Omental fat pad (tissue), 4 donors: ENCODE measurements around the gene MYBBP1A. TPM values are rescaled to one million over a fixed set of nuclear protein-coding genes. Genes with fewer than 3 reads are reported as not detected.
A peak's percentile ranks its signal among the peaks of the same experiment; 100 is the strongest.
"Not testable (repeated sequence)": the region's sequence is repeated elsewhere in the genome, so short reads cannot be mapped to it uniquely, and the experiment has no call there.

Experiments used
- ATAC-seq: fragments of 150-250 bp; one replicate; pipeline ENCODE4 v1.9.1; 2016; ENCODE audit warnings: mild to moderate bottlenecking, moderate library complexity; ENCODE audit not compliant: low FRiP score
- DNase-seq: peaks from one replicate; pipeline ENCODE4 v3.0.0-alpha.2; 2019; ENCODE audit warnings: low spot score
- total RNA-seq, 4 donors: library from RNA; depleted of rRNA; stranded (reverse); fragments of >200 nt; gene quantifications; one replicate each; pipeline ENCODE4 v1.1.0, GENCODE V29; 2016
- TF ChIP-seq, protein P1 (sequence below), 3 donors: fragments of 450-650 bp; IDR thresholded peaks; one replicate each; pipeline ENCODE4 v1.5.1; 2016 to 2017; ENCODE audit warnings: antibody characterized with exemption in 3 of 3, mild to moderate bottlenecking in 3 of 3, moderate library complexity in 2 of 3

Gene MYBBP1A
- total RNA-seq, 4 donors from 2014 or later, result 33.1 to 142 (median 39.1) TPM

DNA sequence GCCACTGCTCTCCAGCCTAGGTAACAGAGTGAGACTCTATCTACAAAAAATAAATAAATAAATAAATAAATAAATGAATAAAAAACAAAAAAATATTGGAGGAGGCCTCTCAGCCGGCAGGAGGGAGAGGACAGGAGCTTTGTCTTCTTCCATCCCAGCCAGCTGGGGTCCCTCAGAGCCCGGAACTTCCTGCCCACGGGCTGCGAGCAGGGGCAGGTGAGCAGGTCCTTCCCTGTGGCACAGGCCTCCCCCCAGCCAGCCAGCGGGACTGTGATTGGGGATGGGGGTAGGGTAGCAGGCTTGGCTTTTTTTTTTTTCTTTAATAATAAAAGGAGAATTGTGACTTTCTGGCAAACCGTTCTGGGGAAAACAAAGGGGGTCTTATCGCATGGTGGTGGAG lies 39.2 kb upstream of the MYBBP1A start:
- TF ChIP-seq, protein P1, sequence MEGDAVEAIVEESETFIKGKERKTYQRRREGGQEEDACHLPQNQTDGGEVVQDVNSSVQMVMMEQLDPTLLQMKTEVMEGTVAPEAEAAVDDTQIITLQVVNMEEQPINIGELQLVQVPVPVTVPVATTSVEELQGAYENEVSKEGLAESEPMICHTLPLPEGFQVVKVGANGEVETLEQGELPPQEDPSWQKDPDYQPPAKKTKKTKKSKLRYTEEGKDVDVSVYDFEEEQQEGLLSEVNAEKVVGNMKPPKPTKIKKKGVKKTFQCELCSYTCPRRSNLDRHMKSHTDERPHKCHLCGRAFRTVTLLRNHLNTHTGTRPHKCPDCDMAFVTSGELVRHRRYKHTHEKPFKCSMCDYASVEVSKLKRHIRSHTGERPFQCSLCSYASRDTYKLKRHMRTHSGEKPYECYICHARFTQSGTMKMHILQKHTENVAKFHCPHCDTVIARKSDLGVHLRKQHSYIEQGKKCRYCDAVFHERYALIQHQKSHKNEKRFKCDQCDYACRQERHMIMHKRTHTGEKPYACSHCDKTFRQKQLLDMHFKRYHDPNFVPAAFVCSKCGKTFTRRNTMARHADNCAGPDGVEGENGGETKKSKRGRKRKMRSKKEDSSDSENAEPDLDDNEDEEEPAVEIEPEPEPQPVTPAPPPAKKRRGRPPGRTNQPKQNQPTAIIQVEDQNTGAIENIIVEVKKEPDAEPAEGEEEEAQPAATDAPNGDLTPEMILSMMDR (IDR thresholded peaks at IDR 0.05), result no peak
- no peak for ATAC-seq

DNA sequence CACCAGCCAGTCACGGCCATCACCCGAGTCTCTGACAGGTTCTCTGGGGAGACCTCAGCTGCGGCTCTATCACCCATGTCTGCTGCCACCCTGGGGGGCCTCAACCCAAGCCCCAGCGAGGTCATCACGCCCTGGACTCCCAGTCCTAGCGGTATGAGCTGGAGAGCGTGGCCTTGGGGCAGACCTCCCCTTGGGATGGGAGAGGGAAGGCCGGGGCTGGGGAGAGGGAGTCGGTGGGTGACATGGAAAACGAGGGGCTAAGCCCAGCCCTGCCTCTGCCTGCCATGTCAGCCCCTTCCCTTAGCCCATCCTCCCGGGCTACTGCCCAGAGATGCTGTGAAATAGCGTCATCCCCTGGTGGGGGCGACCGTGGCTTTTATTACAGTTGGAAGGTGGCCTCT lies 37.8 kb upstream of the MYBBP1A start:
- TF ChIP-seq, protein P1 (IDR thresholded peaks at IDR 0.05), result no peak
- no peak for DNase-seq
- ATAC-seq, result no peak

More for the DNA sequence above, 39.2 kb upstream of the MYBBP1A start:
- no peak for DNase-seq

DNA sequence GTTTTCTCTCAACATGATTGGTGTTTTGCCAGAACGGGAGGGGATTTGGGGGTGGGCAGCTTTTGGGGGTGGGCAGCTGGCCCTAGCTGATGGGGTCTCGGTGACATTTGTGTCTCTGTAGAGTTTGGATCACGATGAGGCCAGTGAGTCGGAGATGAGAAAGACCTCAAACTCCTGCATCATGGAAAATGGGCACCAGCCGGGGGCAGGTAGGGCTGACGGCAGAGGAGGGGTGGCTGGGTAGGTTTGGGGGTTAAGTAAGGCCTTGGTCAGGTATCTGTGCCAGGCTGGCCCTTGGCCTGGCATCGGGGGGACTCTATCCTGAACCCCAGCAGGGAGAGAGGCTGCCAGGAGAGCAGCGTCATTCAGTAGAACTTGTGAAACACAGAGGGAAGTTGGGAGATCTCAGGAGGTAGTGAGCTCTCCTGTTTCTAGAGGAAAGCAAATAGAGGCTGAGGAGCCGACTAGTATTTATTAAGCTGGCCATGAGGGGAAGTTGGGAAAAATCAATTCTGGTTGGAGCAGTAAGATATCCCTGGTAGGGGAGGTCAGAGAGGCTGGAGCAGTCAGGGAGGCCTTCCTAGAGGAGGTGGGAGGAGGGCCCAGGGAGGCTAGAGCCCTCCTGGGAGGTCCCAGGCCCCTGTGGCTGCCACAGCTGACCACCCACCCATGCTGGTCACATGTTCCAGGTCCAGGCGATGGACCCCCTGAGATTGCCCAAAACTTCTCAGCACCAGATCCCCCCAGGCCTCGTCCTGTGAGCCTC lies 37.2 kb upstream of the MYBBP1A start:
- DNase-seq (no peak), ATAC-seq (no peak)
- TF ChIP-seq, protein P1 (IDR thresholded peaks at IDR 0.05), result no peak

DNA sequence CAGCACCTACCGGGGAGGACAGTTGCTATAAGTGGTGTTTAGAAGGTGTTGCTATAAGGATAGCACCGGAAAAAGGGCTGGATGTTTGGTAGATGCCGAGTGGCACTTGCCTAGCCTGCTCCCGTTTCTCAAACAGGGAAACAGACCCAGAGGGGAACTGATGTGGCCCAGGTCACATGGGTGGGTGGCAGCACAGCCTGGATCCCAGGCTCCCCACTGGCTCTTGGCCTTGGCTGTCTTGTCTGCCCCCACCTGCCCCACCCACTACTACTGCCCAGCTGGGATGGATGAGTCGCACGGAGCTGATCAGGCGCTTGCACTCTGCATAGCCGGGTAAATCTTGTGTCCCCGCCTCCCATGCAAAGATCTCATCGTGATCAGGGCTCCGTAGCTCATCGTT lies 36.3 kb upstream of the MYBBP1A start:
- DNase-seq (no peak), ATAC-seq (peak; percentile 42)
- TF ChIP-seq, protein P1 (IDR thresholded peaks at IDR 0.05), result no peak

DNA sequence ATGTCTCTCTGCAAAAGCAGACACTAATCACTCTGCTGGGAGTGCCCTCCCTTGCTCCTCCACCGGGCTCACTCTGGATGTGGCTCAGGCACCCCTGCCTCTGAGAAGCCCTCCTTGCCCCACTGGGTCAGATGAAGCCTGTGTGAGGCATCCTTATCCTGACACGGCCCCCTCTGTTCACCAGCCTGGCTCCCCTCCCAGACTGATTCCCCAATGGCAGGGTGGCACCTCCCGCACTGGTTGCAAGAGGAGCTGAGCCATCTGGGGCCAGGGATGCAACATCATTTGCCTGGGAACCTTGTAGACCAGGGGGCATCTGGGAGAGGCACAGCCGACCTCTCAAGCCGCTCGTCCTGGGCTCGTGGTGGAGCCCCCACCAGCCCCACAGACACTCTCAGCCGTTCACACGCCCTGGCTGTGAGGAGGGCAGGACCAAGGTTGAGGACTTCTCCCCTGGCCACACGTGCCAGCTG lies 35.8 kb upstream of the MYBBP1A start:
- DNase-seq, result no peak
- no peak for ATAC-seq
- TF ChIP-seq, protein P1 (IDR thresholded peaks at IDR 0.05), result no peak

DNA sequence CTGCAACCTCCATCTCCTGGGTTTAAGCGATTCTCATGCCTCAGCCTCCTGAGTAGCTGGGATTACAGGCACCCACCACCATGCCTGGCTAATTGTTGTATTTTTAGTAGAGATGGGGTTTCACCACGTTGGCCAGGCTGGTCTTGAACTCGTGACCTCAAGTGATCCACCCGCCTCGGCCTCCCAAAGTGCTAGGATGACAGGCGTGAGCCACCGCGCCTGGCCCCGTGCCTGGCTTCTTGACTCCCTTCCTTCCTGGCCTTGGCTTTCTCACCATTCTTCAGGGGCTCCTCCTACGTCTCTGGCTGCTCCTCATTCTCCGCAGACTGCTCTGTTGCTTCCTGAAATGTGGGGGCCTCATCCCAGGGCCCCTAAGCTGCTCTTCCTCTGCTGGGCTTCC lies 34.9 kb upstream of the MYBBP1A start:
- not testable (repeated sequence) for ATAC-seq, DNase-seq

DNA sequence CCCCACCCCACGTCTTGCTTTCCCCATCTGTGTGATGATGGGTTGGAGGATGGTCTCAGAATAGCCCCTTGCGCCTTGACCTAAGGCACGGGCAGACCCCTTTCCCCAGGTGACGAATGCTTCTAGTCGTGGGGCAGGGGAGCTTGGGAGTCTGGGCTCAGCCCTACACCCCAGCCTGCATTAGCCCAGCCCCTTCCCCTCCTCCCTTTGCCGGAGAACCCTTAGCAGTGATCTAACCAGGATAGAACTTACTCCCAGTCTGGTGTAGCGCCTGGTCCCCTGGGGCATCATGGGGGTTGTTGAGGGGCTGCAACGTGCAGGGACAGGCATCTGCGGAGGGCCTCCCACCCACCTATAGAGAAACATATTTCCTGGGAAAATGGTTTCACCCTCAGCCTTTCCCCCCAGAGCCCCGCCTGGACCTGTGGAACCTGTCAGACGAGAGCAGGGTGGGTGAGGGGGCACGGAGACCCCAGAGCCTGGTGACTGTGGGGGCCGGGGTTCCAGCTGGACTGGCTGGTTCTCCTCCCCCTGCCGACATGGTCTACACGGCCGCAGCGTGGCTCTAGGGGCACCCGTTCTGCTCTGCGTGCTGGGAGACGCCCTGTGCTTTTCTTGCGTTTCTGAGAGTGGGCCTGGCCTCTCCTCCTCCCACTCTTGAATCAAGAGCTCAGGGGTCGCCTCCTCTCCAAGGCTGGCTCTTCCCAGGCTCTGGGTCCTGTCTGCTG lies 33.9 kb upstream of the MYBBP1A start:
- ATAC-seq, result no peak
- TF ChIP-seq, protein P1 (IDR thresholded peaks at IDR 0.05), result no peak
- no peak for DNase-seq
